ENCODE measurements around the gene GPR6. TPM values are rescaled to one million over a fixed set of nuclear protein-coding genes. Genes with fewer than 3 reads are reported as not detected.

GPR6 gene
- total RNA-seq, 1 donor from 2014 or later, result not detected

GRCh38 chr6:109946979-109947378 is 31.1 kb upstream of the GPR6 start:
- H3K36me3 Mint-ChIP-seq (ENCODE audit: low read depth), result no peaks in the 10 kb centered on the region
- DNase-seq (ENCODE audit: low spot score), result no peak
- TF ChIP-seq, protein P1, sequence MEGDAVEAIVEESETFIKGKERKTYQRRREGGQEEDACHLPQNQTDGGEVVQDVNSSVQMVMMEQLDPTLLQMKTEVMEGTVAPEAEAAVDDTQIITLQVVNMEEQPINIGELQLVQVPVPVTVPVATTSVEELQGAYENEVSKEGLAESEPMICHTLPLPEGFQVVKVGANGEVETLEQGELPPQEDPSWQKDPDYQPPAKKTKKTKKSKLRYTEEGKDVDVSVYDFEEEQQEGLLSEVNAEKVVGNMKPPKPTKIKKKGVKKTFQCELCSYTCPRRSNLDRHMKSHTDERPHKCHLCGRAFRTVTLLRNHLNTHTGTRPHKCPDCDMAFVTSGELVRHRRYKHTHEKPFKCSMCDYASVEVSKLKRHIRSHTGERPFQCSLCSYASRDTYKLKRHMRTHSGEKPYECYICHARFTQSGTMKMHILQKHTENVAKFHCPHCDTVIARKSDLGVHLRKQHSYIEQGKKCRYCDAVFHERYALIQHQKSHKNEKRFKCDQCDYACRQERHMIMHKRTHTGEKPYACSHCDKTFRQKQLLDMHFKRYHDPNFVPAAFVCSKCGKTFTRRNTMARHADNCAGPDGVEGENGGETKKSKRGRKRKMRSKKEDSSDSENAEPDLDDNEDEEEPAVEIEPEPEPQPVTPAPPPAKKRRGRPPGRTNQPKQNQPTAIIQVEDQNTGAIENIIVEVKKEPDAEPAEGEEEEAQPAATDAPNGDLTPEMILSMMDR (IDR thresholded peaks at IDR 0.05), result no peak
- no peak overlapping the region for H3K27ac Mint-ChIP-seq (ENCODE audit: unreplicated experiment)
- no peak overlapping the region for H3K4me3 Mint-ChIP-seq (ENCODE audit: unreplicated experiment)
- H3K4me1 Mint-ChIP-seq (ENCODE audit: low read depth), result no peaks in the 10 kb centered on the region
- H3K9me3 Mint-ChIP-seq (ENCODE audit: low read depth), result no peaks in the 10 kb centered on the region
- peaks cover 32% of the 10 kb centered on the region for H3K27me3 Mint-ChIP-seq (ENCODE audit: low read depth)

- H3K27me3 Mint-ChIP-seq (ENCODE audit: low read depth), result peaks cover 20% of the 10 kb centered on the region
- TF ChIP-seq, protein P1 (IDR thresholded peaks at IDR 0.05), result no peak
- no peaks in the 10 kb centered on the region for H3K4me1 Mint-ChIP-seq (ENCODE audit: low read depth)
- no peaks in the 10 kb centered on the region for H3K36me3 Mint-ChIP-seq (ENCODE audit: low read depth)
- no peak overlapping the region for H3K4me3 Mint-ChIP-seq (ENCODE audit: unreplicated experiment)
- no peaks in the 10 kb centered on the region for H3K9me3 Mint-ChIP-seq (ENCODE audit: low read depth)
- DNase-seq (ENCODE audit: low spot score), result no peak
- no peak overlapping the region for H3K27ac Mint-ChIP-seq (ENCODE audit: unreplicated experiment)
Observed at GRCh38 chr6:109949281-109950065, 28.6 kb upstream of the GPR6 start.

GRCh38 chr6:109955491-109955890 is 22.6 kb upstream of the GPR6 start:
- Mint-ChIP-seq H3K4me3 (ENCODE audit: unreplicated experiment) (no peak overlapping the region), H3K4me1 (ENCODE audit: low read depth) (no peaks in the 10 kb centered on the region), H3K27me3 (ENCODE audit: low read depth) (peaks cover 23% of the 10 kb centered on the region), H3K27ac (ENCODE audit: unreplicated experiment) (no peak overlapping the region), H3K36me3 (ENCODE audit: low read depth) (no peaks in the 10 kb centered on the region), H3K9me3 (ENCODE audit: low read depth) (peaks cover 2% of the 10 kb centered on the region)
- DNase-seq (ENCODE audit: low spot score), result no peak
- TF ChIP-seq, protein P1 (IDR thresholded peaks at IDR 0.05), result no peak

DNA sequence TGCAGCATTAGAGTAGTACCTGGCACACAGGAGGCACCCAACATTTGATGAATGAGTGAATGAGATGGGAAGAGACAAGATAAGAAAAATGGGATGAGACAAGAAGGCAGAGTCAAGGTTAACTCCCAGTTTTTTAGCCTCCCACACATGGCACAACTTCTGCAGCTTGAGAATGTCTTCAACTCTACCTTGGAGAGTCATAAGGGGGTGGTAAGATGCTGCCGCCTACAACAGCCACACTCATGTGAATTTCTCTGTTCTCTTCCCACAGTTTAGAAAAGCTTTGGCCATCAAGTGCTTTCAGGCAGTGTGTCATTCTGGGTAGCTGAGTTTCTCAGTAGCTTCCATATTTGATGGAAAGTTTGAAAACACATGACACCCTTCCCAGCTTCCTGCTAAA is 19.5 kb upstream of the GPR6 start:
- peaks cover 5% of the 10 kb centered on the region for H3K4me1 Mint-ChIP-seq (ENCODE audit: low read depth)
- H3K9me3 Mint-ChIP-seq (ENCODE audit: low read depth), result peaks cover 2% of the 10 kb centered on the region
- no peak for DNase-seq (ENCODE audit: low spot score)
- H3K27me3 Mint-ChIP-seq (ENCODE audit: low read depth), result peaks cover 19% of the 10 kb centered on the region
- no peak overlapping the region for H3K27ac Mint-ChIP-seq (ENCODE audit: unreplicated experiment)
- H3K4me3 Mint-ChIP-seq (ENCODE audit: unreplicated experiment), result no peak overlapping the region
- TF ChIP-seq, protein P1 (IDR thresholded peaks at IDR 0.05), result no peak
- H3K36me3 Mint-ChIP-seq (ENCODE audit: low read depth), result no peaks in the 10 kb centered on the region

DNA sequence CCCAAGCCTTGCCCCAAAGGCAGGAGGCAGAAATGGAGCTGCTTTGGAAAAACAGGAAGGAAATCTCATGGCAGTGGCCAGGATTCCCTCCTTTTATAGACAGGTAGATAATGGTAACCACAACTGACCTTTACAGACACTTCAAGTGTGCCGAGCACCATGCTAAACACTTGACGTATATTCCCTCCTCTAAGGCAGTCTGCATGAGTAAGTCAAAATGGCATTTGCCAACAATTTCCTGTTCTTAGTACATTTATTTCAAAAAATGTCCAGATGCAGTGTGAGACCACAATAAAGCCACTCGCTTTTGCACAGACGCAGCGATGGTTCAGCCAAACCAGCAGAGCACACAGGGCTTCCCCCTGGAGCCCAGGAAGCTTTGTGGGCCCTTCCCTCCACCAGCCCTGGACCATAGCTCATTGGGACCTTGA is 16.5 kb upstream of the GPR6 start:
- no peak overlapping the region for H3K4me3 Mint-ChIP-seq (ENCODE audit: unreplicated experiment)
- peaks cover 5% of the 10 kb centered on the region for H3K4me1 Mint-ChIP-seq (ENCODE audit: low read depth)
- DNase-seq (ENCODE audit: low spot score), result no peak
- TF ChIP-seq, protein P1 (IDR thresholded peaks at IDR 0.05), result no peak
- H3K27me3 Mint-ChIP-seq (ENCODE audit: low read depth), result peaks cover 16% of the 10 kb centered on the region
- no peaks in the 10 kb centered on the region for H3K9me3 Mint-ChIP-seq (ENCODE audit: low read depth)
- H3K27ac Mint-ChIP-seq (ENCODE audit: unreplicated experiment), result no peak overlapping the region
- H3K36me3 Mint-ChIP-seq (ENCODE audit: low read depth), result no peaks in the 10 kb centered on the region

Measured in chondrocyte (in vitro differentiated cells).